Caco-2 (cell line): ENCODE results near the gene LCTL. TPM values are rescaled to one million over a fixed set of nuclear protein-coding genes. Genes with fewer than 3 reads are reported as not detected.

ENCODE experiments used
- BruUV-seq: library from RNA; stranded (reverse); fragments of 400-500 nt; replicated peaks from 2 replicates; lab custom pipeline; 2021; lab: Mats Ljungman, UMichigan
- CTCF ChIA-PET: fragments of 300-600 bp; sonication (Branson Sonifier 250); formaldehyde crosslinking; loops from one replicate; lab custom pipeline; 2022; ENCODE audit warnings: antibody characterized with exemption; lab: Charles Lee
- POLR2A ChIA-PET: fragments of 300-600 bp; sonication (Branson Sonifier 250); formaldehyde crosslinking; loops from one replicate; lab custom pipeline; 2022; ENCODE audit warnings: antibody characterized with exemption; lab: Charles Lee
- DNase-seq, 2 experiments: peaks; one replicate each; pipeline versions ENCODE4 v3.0.0 to v3.0.0-alpha.2; 2020 to 2022
- H3K27me3 ChIP-seq: replicated peaks from 2 replicates; pipeline ENCODE4 v1.6.0; 2011; ENCODE audit warnings: low read length; ENCODE audit not compliant: control insufficient read depth, insufficient read depth
- H3K36me3 ChIP-seq: 2 replicates; pipeline ENCODE4 v1.5.1; 2011; ENCODE audit warnings: low read length; ENCODE audit not compliant: control insufficient read depth, insufficient read depth
- H3K4me1 ChIP-seq: fragments of 250-450 bp; sonication (Bioruptor Pico); 2 replicates; pipeline ENCODE4 v1.5.1; 2020; ENCODE audit warnings: mild to moderate bottlenecking
- H3K4me3 ChIP-seq: 2 replicates; pipeline ENCODE4 v1.5.1; 2011; ENCODE audit warnings: low read depth, mild to moderate bottlenecking, control low read depth, low read length
- H3K9me3 ChIP-seq: fragments of 250-450 bp; sonication (Bioruptor Pico); 2 replicates; pipeline ENCODE4 v1.5.1; 2020; ENCODE audit warnings: mild to moderate bottlenecking, moderate library complexity
- H3K27ac Mint-ChIP-seq: one replicate; pipeline ENCODE4 v1.8.0; 2022; ENCODE audit warnings: mixed read lengths; ENCODE audit not compliant: unreplicated experiment
- H3K27me3 Mint-ChIP-seq: one replicate; pipeline ENCODE4 v1.8.0; 2022; ENCODE audit warnings: mixed read lengths; ENCODE audit not compliant: insufficient read depth, unreplicated experiment
- H3K36me3 Mint-ChIP-seq: one replicate; pipeline ENCODE4 v1.8.0; 2022; ENCODE audit warnings: mild to moderate bottlenecking, mixed read lengths; ENCODE audit not compliant: insufficient read depth, unreplicated experiment
- H3K4me1 Mint-ChIP-seq: one replicate; pipeline ENCODE4 v1.8.0; 2022; ENCODE audit warnings: low read depth, mixed read lengths; ENCODE audit not compliant: unreplicated experiment
- H3K4me3 Mint-ChIP-seq: one replicate; pipeline ENCODE4 v1.8.0; 2022; ENCODE audit warnings: mild to moderate bottlenecking, moderate library complexity, mixed read lengths; ENCODE audit not compliant: unreplicated experiment
- H3K9me3 Mint-ChIP-seq: one replicate; pipeline ENCODE4 v1.8.0; 2022; ENCODE audit warnings: mixed read lengths; ENCODE audit not compliant: unreplicated experiment
- CTCF ChIP-seq, 2 experiments: fragments of 200-600 bp in 1 of 2; IDR thresholded peaks; 1 replicate in 1 of 2; 2 replicates in 1 of 2; pipeline versions ENCODE4 v1.5.1 to v1.8.0; 2011 to 2022; ENCODE audit warnings: antibody characterized with exemption in 1 of 2, control low read depth in 1 of 2, inconsistent platforms in 1 of 2, low read depth in 1 of 2, low read length in 1 of 2, mild to moderate bottlenecking in 1 of 2, moderate library complexity in 1 of 2; ENCODE audit not compliant: insufficient read depth in 1 of 2, severe bottlenecking in 1 of 2, unreplicated experiment in 1 of 2
- intact Hi-C: fragments of 100-400 bp; cut with micrococcal nuclease; formaldehyde crosslinking; loops from one replicate; pipeline ENCODE4 v1.10.0; 2022; ENCODE audit not compliant: unreplicated experiment
- total RNA-seq: library from RNA; stranded (reverse); gene quantifications from 2 replicates; pipeline ENCODE4 v1.2.3, GENCODE V29; 2022

Gene LCTL
- total RNA-seq, 1 experiment from 2014 or later, result not detected

GRCh38 chr15:66587749-66588148 is 22.0 kb upstream of the LCTL start:
- no peaks in the 10 kb centered on the region for H3K27me3 ChIP-seq
- no peak for DNase-seq
- H3K4me3 Mint-ChIP-seq, result no peak overlapping the region
- TF ChIP-seq CTCF (IDR thresholded peaks at IDR 0.05; ENCODE audit: insufficient read depth in 1 of 2, low read depth in 1 of 2, low read length in 1 of 2, severe bottlenecking in 1 of 2, unreplicated experiment in 1 of 2), result no peak
- no peak overlapping the region for H3K27ac Mint-ChIP-seq
- peaks cover 13% of the 10 kb centered on the region for H3K4me1 Mint-ChIP-seq
- no peak overlapping the region for H3K4me3 ChIP-seq
- no peaks in the 10 kb centered on the region for H3K27me3 Mint-ChIP-seq
- H3K36me3 Mint-ChIP-seq, result no peaks in the 10 kb centered on the region
- no peaks in the 10 kb centered on the region for H3K9me3 Mint-ChIP-seq
- ChIA-PET POLR2A (no interaction called here), CTCF (interaction anchor here (0.6 kb wide), 1 partner anchor 23 kb away, joined by 4 read pairs; no protein-coding TSS in a partner anchor)
- intact Hi-C loops, result no loop called here
- no TSS peak for BruUV-seq
- no peaks in the 10 kb centered on the region for H3K36me3 ChIP-seq
- H3K9me3 ChIP-seq, result no peaks in the 10 kb centered on the region
- H3K4me1 ChIP-seq, result peaks cover 27% of the 10 kb centered on the region

- Histone ChIP-seq H3K36me3 (no peaks in the 10 kb centered on the region), H3K9me3 (no peaks in the 10 kb centered on the region), H3K4me3 (no peak overlapping the region), H3K27me3 (no peaks in the 10 kb centered on the region), H3K4me1 (peaks cover 24% of the 10 kb centered on the region)
- Mint-ChIP-seq H3K4me1 (peaks cover 10% of the 10 kb centered on the region), H3K27me3 (no peaks in the 10 kb centered on the region), H3K9me3 (no peaks in the 10 kb centered on the region), H3K27ac (no peak overlapping the region), H3K36me3 (no peaks in the 10 kb centered on the region), H3K4me3 (no peak overlapping the region)
- CTCF ChIA-PET, result interaction anchor here (0.6 kb wide), 1 partner anchor 22 kb away, joined by 4 read pairs; no protein-coding TSS in a partner anchor
- no peak for DNase-seq
- no peak for TF ChIP-seq CTCF (IDR thresholded peaks at IDR 0.05; ENCODE audit: insufficient read depth in 1 of 2, low read depth in 1 of 2, low read length in 1 of 2, severe bottlenecking in 1 of 2, unreplicated experiment in 1 of 2)
- POLR2A ChIA-PET, result no interaction called here
- BruUV-seq, result no TSS peak
- intact Hi-C loops, result no loop called here
Observed at GRCh38 chr15:66587020-66587419, 21.2 kb upstream of the LCTL start.

- intact Hi-C loops, result no loop called here
- POLR2A ChIA-PET, result no interaction called here
- H3K27ac Mint-ChIP-seq, result no peak overlapping the region
- H3K9me3 Mint-ChIP-seq, result no peaks in the 10 kb centered on the region
- Histone ChIP-seq H3K36me3 (no peaks in the 10 kb centered on the region), H3K4me1 (peaks cover 22% of the 10 kb centered on the region), H3K9me3 (no peaks in the 10 kb centered on the region), H3K27me3 (no peaks in the 10 kb centered on the region), H3K4me3 (no peak overlapping the region)
- TF ChIP-seq CTCF (IDR thresholded peaks at IDR 0.05; ENCODE audit: insufficient read depth in 1 of 2, low read depth in 1 of 2, low read length in 1 of 2, severe bottlenecking in 1 of 2, unreplicated experiment in 1 of 2), result no peak
- H3K27me3 Mint-ChIP-seq, result no peaks in the 10 kb centered on the region
- no TSS peak for BruUV-seq
- CTCF ChIA-PET, result no interaction called here
- no peak overlapping the region for H3K4me3 Mint-ChIP-seq
- DNase-seq, result no peak
- H3K36me3 Mint-ChIP-seq, result no peaks in the 10 kb centered on the region
- H3K4me1 Mint-ChIP-seq, result peaks cover 16% of the 10 kb centered on the region
Observed at GRCh38 chr15:66586155-66586976, 20.6 kb upstream of the LCTL start.
